Measurements from ENCODE around the gene GATA3.

GATA3 gene

GRCh38 chr10:8054494-8055407 lies at the start of gene GATA3:
GATA3 (plus strand) TSS chr10:8054688; CDS start chr10:8055656, 968 bp downstream.
- TF ChIP-seq, protein P1, sequence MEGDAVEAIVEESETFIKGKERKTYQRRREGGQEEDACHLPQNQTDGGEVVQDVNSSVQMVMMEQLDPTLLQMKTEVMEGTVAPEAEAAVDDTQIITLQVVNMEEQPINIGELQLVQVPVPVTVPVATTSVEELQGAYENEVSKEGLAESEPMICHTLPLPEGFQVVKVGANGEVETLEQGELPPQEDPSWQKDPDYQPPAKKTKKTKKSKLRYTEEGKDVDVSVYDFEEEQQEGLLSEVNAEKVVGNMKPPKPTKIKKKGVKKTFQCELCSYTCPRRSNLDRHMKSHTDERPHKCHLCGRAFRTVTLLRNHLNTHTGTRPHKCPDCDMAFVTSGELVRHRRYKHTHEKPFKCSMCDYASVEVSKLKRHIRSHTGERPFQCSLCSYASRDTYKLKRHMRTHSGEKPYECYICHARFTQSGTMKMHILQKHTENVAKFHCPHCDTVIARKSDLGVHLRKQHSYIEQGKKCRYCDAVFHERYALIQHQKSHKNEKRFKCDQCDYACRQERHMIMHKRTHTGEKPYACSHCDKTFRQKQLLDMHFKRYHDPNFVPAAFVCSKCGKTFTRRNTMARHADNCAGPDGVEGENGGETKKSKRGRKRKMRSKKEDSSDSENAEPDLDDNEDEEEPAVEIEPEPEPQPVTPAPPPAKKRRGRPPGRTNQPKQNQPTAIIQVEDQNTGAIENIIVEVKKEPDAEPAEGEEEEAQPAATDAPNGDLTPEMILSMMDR (IDR thresholded peaks at IDR 0.05; ENCODE audit: low read depth, low read length, missing control alignments) = no peak
- H3K4me3 ChIP-seq (ENCODE audit: low read depth, low read length) = peak within 1 kb of the TSS; percentile 35
- no peak for DNase-seq (ENCODE audit: low read depth)

DNA sequence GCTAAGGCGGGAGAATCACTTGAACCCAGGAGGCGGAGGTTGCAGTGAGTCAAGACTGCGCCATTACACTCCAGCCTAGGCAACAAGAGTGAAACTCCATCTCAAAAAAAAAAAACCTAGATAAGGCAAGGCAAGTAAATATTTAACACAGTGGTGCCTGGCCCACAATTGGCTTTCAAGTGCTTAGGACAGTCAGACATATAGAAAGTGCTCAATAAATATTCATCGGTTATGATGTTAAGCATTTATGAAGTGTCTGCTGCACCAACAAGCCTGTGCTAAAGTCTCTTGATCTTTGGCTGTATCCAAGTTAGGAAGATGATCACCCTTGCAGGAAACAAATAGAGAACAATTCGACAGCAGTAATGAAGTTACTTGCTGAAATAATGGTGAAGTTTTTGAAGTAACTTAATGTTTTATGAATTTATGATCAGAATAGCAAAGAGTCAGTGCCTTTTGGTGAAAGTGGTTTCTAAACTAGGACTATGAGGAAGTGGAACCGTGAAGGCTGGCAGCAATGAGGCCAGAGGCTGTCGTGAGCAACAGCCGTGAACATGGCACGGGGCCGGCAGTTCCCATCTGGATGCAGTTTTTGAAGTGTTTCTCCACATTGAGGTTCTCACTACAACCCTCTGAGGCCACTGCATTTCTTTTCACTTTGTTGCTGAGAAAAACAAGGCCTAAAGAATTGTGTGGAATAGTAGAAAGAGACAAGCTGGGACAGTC lies 48.1 kb upstream of the GATA3 start:
- TF ChIP-seq, protein P1 (IDR thresholded peaks at IDR 0.05; ENCODE audit: low read depth, low read length, missing control alignments) = no peak
- DNase-seq (ENCODE audit: low read depth) = no peak
- no peak overlapping the region for H3K4me3 ChIP-seq (ENCODE audit: low read depth, low read length)

- DNase-seq (ENCODE audit: low read depth) = no peak
- H3K4me3 ChIP-seq (ENCODE audit: low read depth, low read length) = no peak overlapping the region
- TF ChIP-seq, protein P1 (IDR thresholded peaks at IDR 0.05; ENCODE audit: low read depth, low read length, missing control alignments) = no peak
Observed at GRCh38 chr10:8009031-8009430, 45.5 kb upstream of the GATA3 start.

DNA sequence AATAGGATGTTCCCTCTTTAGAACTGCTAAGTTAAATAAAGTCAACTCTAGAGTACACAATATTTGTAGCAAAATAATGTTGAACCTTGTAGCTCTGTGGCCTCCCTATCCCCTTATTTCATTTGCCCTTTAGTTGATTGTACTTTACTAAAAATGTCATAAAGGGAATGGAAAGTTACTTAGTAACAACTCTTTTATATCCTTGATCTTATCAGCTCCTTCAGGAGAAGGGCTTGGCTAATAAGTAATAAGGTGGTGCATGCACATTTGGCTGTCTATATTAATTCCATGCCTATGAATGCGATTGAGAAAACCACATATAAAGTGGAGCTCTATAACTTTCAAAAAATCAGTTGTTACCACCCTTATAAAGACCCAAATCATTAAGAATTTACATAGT lies 41.5 kb upstream of the GATA3 start:
- H3K4me3 ChIP-seq (ENCODE audit: low read depth, low read length) = no peak overlapping the region
- DNase-seq (ENCODE audit: low read depth) = no peak
- TF ChIP-seq, protein P1 (IDR thresholded peaks at IDR 0.05; ENCODE audit: low read depth, low read length, missing control alignments) = no peak

GRCh38 chr10:8013619-8014018 lies 40.9 kb upstream of the GATA3 start:
- no peak for DNase-seq (ENCODE audit: low read depth)
- no peak overlapping the region for H3K4me3 ChIP-seq (ENCODE audit: low read depth, low read length)
- TF ChIP-seq, protein P1 (IDR thresholded peaks at IDR 0.05; ENCODE audit: low read depth, low read length, missing control alignments) = no peak

DNA sequence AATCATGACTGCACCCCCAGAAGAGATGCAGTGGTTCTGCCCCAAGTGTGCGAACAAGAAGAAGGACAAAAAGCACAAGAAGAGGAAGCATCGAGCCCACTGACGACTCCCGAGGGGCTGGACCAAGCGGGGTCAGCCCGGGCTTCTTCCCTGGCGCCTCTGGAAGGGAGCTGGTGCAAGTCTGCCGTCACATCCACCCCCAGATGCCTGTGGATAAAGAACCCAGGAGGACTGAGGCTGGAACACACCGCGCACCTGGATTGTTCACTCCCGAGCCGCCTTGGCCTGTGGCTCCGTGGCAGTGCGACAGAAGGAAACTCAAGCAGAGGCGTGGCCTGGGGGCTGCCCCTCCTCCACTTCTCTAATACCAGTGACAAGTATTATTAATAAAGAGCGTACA lies 39.8 kb upstream of the GATA3 start:
- H3K4me3 ChIP-seq (ENCODE audit: low read depth, low read length) = no peak overlapping the region
- TF ChIP-seq, protein P1 (IDR thresholded peaks at IDR 0.05; ENCODE audit: low read depth, low read length, missing control alignments) = no peak
- no peak for DNase-seq (ENCODE audit: low read depth)
